ENCODE data around the gene ITGA3.

DNA sequence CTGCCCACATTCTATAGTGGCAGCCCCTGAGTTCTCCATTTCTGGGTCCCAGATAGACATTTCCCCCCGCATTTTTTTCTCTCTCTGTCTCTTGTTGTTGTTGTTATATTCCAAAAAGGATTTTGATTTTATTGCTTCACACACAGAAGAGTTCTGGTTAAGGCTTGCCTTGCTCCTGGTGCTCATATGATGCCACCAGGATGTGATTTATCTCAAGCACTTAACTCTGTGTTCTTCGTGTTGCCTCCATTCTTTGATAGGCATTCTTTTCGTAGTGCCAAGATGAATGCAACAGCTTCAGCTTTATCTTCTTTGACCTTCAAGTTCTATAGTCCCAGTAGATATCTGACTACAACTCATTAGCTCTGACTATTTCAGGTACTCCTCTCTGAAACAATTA lies 9.1 kb downstream of the ITGA3 start:
- no peak for TF ChIP-seq CTCF (IDR thresholded peaks at IDR 0.05; ENCODE audit: insufficient read depth, low read length, poor library complexity, severe bottlenecking)
- no peak for TF ChIP-seq EZH2phosphoT487 (conservative IDR thresholded peaks at IDR 0.05; ENCODE audit: low read length)

Measured in SU-DHL-6 (cell line).